Right lobe of liver (tissue), 6 donors: Measurements from ENCODE around the gene SLC10A7. TPM values are rescaled to one million over a fixed set of nuclear protein-coding genes. Genes with fewer than 3 reads are reported as not detected.

ENCODE experiments used
- ATAC-seq, 4 donors: fragments of 200-7000 bp; cut with Tn5 transposase; one replicate each; pipeline ENCODE4 v1.9.1; 2020; ENCODE audit warnings: mild to moderate bottlenecking in 4 of 4, moderate library complexity in 4 of 4
- DNase-seq, 3 donors: peaks; one replicate each; pipeline ENCODE4 v3.0.0-alpha.2; 2020
- H3K27ac ChIP-seq, 3 donors: fragments of 200-600 bp; one replicate each; pipeline ENCODE4 v1.8.0; 2022
- H3K27me3 ChIP-seq, 2 donors: fragments of 200-600 bp; one replicate each; pipeline ENCODE4 v1.8.0; 2022
- H3K36me3 ChIP-seq, 4 donors: fragments of 200-600 bp; sonication (generic) in 1 of 4; one replicate each; pipeline versions ENCODE4 v1.5.1 to v1.8.0; 2017 to 2022; ENCODE audit warnings: control low read depth in 1 of 4
- H3K4me1 ChIP-seq, 4 donors: fragments of 200-600 bp; sonication (generic) in 1 of 4; one replicate each; pipeline versions ENCODE4 v1.5.1 to v1.8.0; 2017 to 2022; ENCODE audit warnings: control low read depth in 1 of 4
- H3K4me3 ChIP-seq, 3 donors: fragments of 200-600 bp; one replicate each; pipeline ENCODE4 v1.8.0; 2022
- H3K9me3 ChIP-seq, 4 donors: fragments of 200-600 bp; sonication (generic) in 1 of 4; one replicate each; pipeline versions ENCODE4 v1.5.1 to v1.8.0; 2017 to 2022; ENCODE audit warnings: control low read depth in 1 of 4
- CTCF ChIP-seq, 4 donors: fragments of 200-600 bp in 3 of 4; fragments of 450-650 bp in 1 of 4; IDR thresholded peaks; one replicate each; pipeline versions ENCODE4 v1.5.1 to v1.8.0; 2016 to 2022; ENCODE audit warnings: antibody characterized with exemption in 4 of 4, mild to moderate bottlenecking in 2 of 4
- POLR2A ChIP-seq: fragments of 450-650 bp; IDR thresholded peaks from one replicate; pipeline ENCODE4 v1.6.1; 2017; ENCODE audit warnings: antibody characterized with exemption, mild to moderate bottlenecking
- WGBS: methylation state at CpG from one replicate; pipeline ENCODE4 v1.1.6; 2018; ENCODE audit warnings: low coverage, low lambda C conversion rate; ENCODE audit not compliant: insufficient coverage; ENCODE audit errors: missing lambda C conversion rate; 5-methylcytosine and 5-hydroxymethylcytosine counted together
- intact Hi-C, 2 donors: fragments of 100-400 bp; cut with DNase I; formaldehyde crosslinking; loops; one replicate each; pipeline versions ENCODE4 v1.11.2 to v1.14.1; 2022
- total RNA-seq, 6 experiments: library from RNA; depleted of rRNA in 2 of 6; stranded (reverse); fragments of >200 nt in 2 of 6; fragmentation: NEBNext Ultra II Directional in 3 of 6; extraction: Animal tissue kit (Norgen Biotek cat#: 25700) in 3 of 6; gene quantifications; one replicate each; pipeline versions ENCODE4 v1.1.0 to v1.2.4, GENCODE V29; 2016 to 2023
- donor health status: DM: no; HTN: yes; CAD: no.
- donor health status: DM: no; HTN: no; CAD: no.
- donor health status: DM: no; HTN: no; CAD: no.
- donor health status: DM: no; HTN: yes; CAD: no.
- donor health status: DM: no; HTN: yes; CAD: no.

Gene SLC10A7
- total RNA-seq, 6 experiments from 2014 or later: 6.3 to 13.5 (median 9.5) TPM

GRCh38 chr4:146235654-146236177 lies 286.0 kb downstream of the SLC10A7 start:
- H3K27ac ChIP-seq: no peak overlapping the region
- no peaks in the 10 kb centered on the region for H3K27me3 ChIP-seq
- ATAC-seq (peak; percentile 36 to 72 (median 62)), DNase-seq (no peak)
- intact Hi-C loops: loop anchor here in 1 of 2 donors (10.0 kb wide), 1 partner anchor 679 kb away; no protein-coding TSS in a partner anchor
- WGBS: 64% methylated on average over 4 of the region's 8 CpGs
- no peaks in the 10 kb centered on the region for H3K9me3 ChIP-seq
- H3K36me3 ChIP-seq: no peaks in the 10 kb centered on the region
- H3K4me3 ChIP-seq: no peak overlapping the region
- TF ChIP-seq POLR2A: no peak
- no peaks in the 10 kb centered on the region for H3K4me1 ChIP-seq

- no peak overlapping the region for H3K27ac ChIP-seq
- no peaks in the 10 kb centered on the region for H3K27me3 ChIP-seq
- WGBS: no CpG with 5 or more reads among the region's 1 CpG
- H3K9me3 ChIP-seq: no peaks in the 10 kb centered on the region
- TF ChIP-seq CTCF (IDR thresholded peaks at IDR 0.05): no peak
- no peak for TF ChIP-seq POLR2A
- intact Hi-C loops: loop anchor here in 1 of 2 donors (10.0 kb wide), 1 partner anchor 683 kb away; no protein-coding TSS in a partner anchor
- no peaks in the 10 kb centered on the region for H3K36me3 ChIP-seq
- DNase-seq: no peak
- no peak overlapping the region for H3K4me3 ChIP-seq
- no peak for ATAC-seq
- H3K4me1 ChIP-seq: no peaks in the 10 kb centered on the region
Observed at GRCh38 chr4:146232131-146232722, 289.5 kb downstream of the SLC10A7 start.

GRCh38 chr4:146229406-146229805 lies 292.3 kb downstream of the SLC10A7 start:
- DNase-seq (no peak), ATAC-seq (no peak)
- Histone ChIP-seq H3K27me3 (no peaks in the 10 kb centered on the region), H3K9me3 (no peaks in the 10 kb centered on the region), H3K4me3 (no peak overlapping the region), H3K27ac (no peak overlapping the region), H3K36me3 (no peaks in the 10 kb centered on the region), H3K4me1 (no peaks in the 10 kb centered on the region)
- TF ChIP-seq POLR2A (no peak), CTCF (IDR thresholded peaks at IDR 0.05) (no peak)
- intact Hi-C loops: no loop called here

- ATAC-seq (no peak), DNase-seq (no peak)
- intact Hi-C loops: no loop called here
- no peak for TF ChIP-seq POLR2A
- TF ChIP-seq CTCF (IDR thresholded peaks at IDR 0.05): no peak
- no peaks in the 10 kb centered on the region for H3K27me3 ChIP-seq
- WGBS: 63% methylated on average over 8 of the region's 8 CpGs
- H3K27ac ChIP-seq: no peak overlapping the region
- no peaks in the 10 kb centered on the region for H3K36me3 ChIP-seq
- no peaks in the 10 kb centered on the region for H3K9me3 ChIP-seq
- H3K4me3 ChIP-seq: no peak overlapping the region
- no peaks in the 10 kb centered on the region for H3K4me1 ChIP-seq
Observed at GRCh38 chr4:146224326-146224966, 297.3 kb downstream of the SLC10A7 start.

GRCh38 chr4:146222313-146222712 lies 299.4 kb downstream of the SLC10A7 start:
- H3K9me3 ChIP-seq: no peaks in the 10 kb centered on the region
- TF ChIP-seq POLR2A: no peak
- no peak for TF ChIP-seq CTCF (IDR thresholded peaks at IDR 0.05)
- no peaks in the 10 kb centered on the region for H3K36me3 ChIP-seq
- DNase-seq: no peak
- intact Hi-C loops: no loop called here
- ATAC-seq: no peak
- no peaks in the 10 kb centered on the region for H3K27me3 ChIP-seq
- H3K4me3 ChIP-seq: no peak overlapping the region
- H3K27ac ChIP-seq: no peak overlapping the region
- no peaks in the 10 kb centered on the region for H3K4me1 ChIP-seq
- 57% methylated on average over 7 of the region's 8 CpGs for WGBS
